HFF-Myc (cell line): ENCODE data around the gene PDE11A.

Experiments used
- DNase-seq: peaks from one replicate; pipeline ENCODE4 v3.0.0-alpha.2; 2011; ENCODE audit warnings: low read depth; ENCODE audit errors: extremely low read depth
- H3K4me3 ChIP-seq: replicated peaks from 2 replicates; pipeline ENCODE4 v1.5.1; 2011; ENCODE audit warnings: low read depth, mild to moderate bottlenecking, control low read depth, low read length
- TF ChIP-seq, protein P1 (sequence below): IDR thresholded peaks from 2 replicates; pipeline ENCODE4 v1.5.1; 2012; ENCODE audit warnings: mild to moderate bottlenecking, low read depth, low read length, control low read depth; ENCODE audit errors: missing control alignments

PDE11A gene

DNA sequence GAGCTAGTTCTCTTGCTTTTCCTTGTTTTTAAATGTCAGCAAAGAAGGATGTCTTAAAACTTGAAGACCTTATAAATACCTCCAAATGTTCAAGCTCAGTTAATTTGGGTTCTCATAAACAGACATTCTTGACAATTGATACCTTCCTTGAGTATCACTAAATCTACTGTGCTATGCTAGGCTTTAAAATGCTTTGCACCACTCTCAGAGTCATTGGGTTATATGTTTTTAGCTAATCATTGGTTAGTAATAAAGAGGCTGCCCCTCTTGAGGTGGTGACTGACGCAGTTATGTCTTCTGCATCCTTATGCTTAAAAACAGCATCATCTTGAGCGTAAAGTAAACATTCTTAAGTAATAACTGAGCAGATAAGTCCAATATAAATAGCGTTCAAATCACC is 404.0 kb downstream of the PDE11A start:
- DNase-seq = no peak
- TF ChIP-seq, protein P1, sequence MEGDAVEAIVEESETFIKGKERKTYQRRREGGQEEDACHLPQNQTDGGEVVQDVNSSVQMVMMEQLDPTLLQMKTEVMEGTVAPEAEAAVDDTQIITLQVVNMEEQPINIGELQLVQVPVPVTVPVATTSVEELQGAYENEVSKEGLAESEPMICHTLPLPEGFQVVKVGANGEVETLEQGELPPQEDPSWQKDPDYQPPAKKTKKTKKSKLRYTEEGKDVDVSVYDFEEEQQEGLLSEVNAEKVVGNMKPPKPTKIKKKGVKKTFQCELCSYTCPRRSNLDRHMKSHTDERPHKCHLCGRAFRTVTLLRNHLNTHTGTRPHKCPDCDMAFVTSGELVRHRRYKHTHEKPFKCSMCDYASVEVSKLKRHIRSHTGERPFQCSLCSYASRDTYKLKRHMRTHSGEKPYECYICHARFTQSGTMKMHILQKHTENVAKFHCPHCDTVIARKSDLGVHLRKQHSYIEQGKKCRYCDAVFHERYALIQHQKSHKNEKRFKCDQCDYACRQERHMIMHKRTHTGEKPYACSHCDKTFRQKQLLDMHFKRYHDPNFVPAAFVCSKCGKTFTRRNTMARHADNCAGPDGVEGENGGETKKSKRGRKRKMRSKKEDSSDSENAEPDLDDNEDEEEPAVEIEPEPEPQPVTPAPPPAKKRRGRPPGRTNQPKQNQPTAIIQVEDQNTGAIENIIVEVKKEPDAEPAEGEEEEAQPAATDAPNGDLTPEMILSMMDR = no peak
- no peak overlapping the region for H3K4me3 ChIP-seq

DNA sequence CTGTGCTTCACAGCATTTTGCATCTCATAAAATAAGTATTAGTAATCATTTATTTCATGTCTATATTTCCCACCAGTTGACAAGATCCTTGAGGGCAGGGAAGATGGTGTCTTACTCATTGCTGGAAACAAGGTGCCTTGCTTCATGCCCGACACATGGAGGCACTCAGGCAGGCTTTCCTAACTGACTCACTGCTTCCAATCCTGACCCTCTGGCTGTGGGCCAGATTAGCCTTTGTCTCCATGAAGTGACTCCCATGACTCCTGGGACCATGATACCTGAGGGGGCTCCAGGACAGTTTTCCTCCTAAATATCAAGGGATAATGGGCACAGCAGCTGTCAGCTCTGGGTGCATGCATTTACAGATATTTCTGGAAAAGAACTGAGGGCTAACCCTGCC is 405.0 kb downstream of the PDE11A start:
- TF ChIP-seq, protein P1 = no peak
- H3K4me3 ChIP-seq = no peak overlapping the region
- DNase-seq = no peak

DNA sequence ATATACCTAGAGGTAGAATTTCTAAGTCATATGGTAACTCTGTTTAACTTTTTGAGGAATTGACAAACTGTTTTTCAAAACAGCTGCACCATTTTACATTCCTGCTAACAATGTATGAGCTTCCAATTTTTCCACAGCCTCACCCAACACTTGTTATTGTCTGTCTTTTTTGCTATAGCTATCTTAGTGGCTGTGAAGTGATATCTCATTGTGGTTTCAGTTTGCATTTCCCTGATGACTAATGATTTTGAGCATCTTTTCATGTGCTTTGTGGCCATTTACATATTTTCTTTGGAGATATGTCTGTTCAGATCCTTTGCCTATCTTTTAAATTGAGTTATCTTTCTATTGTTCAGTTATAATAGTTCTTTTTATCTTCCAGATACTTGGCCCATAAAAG is 406.2 kb downstream of the PDE11A start:
- DNase-seq = no peak
- TF ChIP-seq, protein P1 = no peak
- no peak overlapping the region for H3K4me3 ChIP-seq

DNA sequence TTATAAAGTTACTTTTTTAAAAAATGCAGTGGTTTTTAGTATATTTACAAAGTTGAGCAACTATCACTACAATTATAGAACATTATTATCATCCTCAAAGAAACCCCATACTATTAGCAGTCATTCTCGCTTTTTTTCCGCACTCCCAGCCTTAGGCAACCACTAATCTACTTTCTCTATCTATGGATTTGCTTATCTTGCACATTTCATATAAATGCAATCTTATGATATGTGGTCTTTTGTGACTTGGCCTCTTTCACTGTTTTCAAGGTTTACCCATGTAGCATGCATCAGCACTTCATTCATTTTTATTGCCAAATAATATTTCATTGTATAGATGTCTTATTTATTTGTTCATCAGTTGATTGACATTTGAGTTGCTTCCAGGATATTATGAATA is 406.6 kb downstream of the PDE11A start:
- DNase-seq = no peak
- TF ChIP-seq, protein P1 = no peak
- no peak overlapping the region for H3K4me3 ChIP-seq

DNA sequence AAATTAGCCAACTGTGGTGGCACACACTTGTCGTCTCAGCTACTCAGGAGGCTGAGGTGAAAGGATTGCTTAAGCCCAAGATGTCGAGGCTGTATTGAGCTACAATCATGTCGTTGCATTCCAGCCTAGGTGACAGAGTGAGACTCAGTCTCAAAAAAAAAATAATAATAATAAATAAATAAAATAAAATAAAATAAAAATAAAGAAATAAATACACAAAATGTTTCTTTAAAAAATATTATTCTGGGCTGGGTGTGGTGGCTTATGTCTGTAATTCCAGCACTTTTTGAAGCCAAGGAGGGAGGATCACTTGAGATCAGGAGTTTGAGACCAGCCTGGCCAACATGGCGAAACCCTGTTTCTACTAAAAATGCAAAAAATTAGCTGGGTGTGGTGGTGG is 407.2 kb downstream of the PDE11A start:
- TF ChIP-seq, protein P1 = no peak
- no peak for DNase-seq
- H3K4me3 ChIP-seq = no peak overlapping the region

DNA sequence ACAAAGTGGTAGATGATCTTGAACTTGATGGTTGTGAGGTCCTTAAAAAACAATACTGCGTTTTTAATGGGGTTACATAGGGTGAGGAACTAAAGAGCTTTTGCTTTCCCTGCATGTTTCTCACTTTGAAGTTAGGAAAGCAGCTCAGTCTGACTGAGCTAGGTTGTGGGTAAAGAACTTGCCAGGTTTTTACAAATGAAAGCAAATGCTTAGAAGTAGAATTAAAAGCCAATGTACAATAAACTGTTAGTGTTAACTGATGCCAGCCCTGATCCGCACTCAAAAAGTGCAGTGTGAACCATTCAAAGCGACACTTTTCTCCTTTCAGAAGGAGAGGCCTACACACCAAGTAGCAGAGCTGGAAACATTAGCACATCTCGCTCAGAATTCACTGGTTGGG is 409.7 kb downstream of the PDE11A start:
- H3K4me3 ChIP-seq = no peak overlapping the region
- no peak for DNase-seq
- TF ChIP-seq, protein P1 = no peak

DNA sequence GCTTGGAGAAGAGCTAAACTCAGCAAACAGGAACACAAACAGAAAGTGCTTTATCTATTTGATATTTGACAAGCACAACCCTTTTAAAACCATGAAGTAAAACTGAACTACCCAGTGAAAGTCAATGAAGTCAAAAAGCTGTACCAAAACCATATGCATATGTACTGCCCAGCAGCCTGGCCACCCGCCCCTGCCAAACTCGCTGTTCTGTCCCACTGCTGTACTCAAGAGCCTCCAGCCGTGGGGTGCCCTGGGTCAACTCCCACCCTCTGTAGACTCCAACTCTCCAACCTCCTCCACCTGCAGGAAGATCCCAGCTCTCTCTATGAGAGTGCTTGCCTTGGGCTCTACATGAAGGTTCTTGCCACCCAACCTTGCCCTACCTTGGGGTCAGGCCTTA is 411.8 kb downstream of the PDE11A start:
- H3K4me3 ChIP-seq = no peak overlapping the region

More for the DNA sequence above, 411.8 kb downstream of the PDE11A start:
- TF ChIP-seq, protein P1 = no peak
- DNase-seq = no peak
